Stimulated activated CD8-positive, alpha-beta memory T cell treated with anti-CD3 and anti-CD28 coated beads, Interleukin-4, amount 100 ng/mL, for 48 hours (primary cell): ENCODE results near the gene COG7.

ENCODE experiments used
- DNase-seq: peaks from one replicate; pipeline ENCODE4 v3.0.0-alpha.2; 2020

COG7 gene

GRCh38 chr16:23355106-23355670 lies 97.8 kb downstream of the COG7 start:
- no peak for DNase-seq

GRCh38 chr16:23354246-23354645 lies 98.7 kb downstream of the COG7 start:
- no peak for DNase-seq

- DNase-seq: no peak
Observed at GRCh38 chr16:23353440-23353839, 99.5 kb downstream of the COG7 start.

GRCh38 chr16:23351360-23351759 lies 101.6 kb downstream of the COG7 start:
- DNase-seq: no peak

GRCh38 chr16:23348579-23349469 lies 104.2 kb downstream of the COG7 start:
- no peak for DNase-seq

GRCh38 chr16:23345237-23345636 lies 107.8 kb downstream of the COG7 start:
- no peak for DNase-seq

GRCh38 chr16:23343643-23344612 lies 109.1 kb downstream of the COG7 start:
- DNase-seq: no peak

GRCh38 chr16:23342083-23342640 lies 110.8 kb downstream of the COG7 start:
- no peak for DNase-seq

- no peak for DNase-seq
Observed at GRCh38 chr16:23339787-23340186, 113.2 kb downstream of the COG7 start.
